GM21526 (cell line): ENCODE data around the gene KRTAP5-4.
"Not testable (repeated sequence)": the region's sequence is repeated elsewhere in the genome, so short reads cannot be mapped to it uniquely, and the experiment has no call there.

ENCODE experiments used
- ATAC-seq: cut with Tn5 transposase; IDR thresholded peaks from one replicate; pipeline ENCODE4 v1.9.1; 2021; ENCODE audit warnings: moderate library complexity; ENCODE audit not compliant: unreplicated experiment, low FRiP score

The KRTAP5-4 gene

GRCh38 chr11:1575756-1576155 is 46.2 kb downstream of the KRTAP5-4 start:
- ATAC-seq, result not testable (repeated sequence)

- ATAC-seq, result no peak
Measured at GRCh38 chr11:1574933-1575242, 47.0 kb downstream of the KRTAP5-4 start.

GRCh38 chr11:1574238-1574932 is 47.6 kb downstream of the KRTAP5-4 start:
- no peak for ATAC-seq

DNA sequence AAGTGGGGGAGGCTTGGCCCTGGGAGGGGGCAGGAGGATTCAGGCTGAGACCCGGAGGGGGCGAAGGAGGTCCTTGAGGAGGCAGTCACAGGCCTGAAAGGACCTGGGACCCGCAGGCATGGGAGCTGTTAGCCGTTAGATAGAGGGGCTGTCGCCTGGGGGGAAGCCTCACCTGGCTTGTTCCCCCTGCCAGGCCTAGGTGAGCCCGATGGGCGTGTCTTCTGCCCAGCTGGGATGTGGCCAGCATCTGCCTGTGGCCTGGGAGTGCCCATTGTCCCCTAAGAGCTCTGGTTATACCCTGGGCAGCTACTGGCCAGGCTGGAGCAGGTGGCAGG is 48.1 kb downstream of the KRTAP5-4 start:
- no peak for ATAC-seq

GRCh38 chr11:1573077-1573902 is 48.6 kb downstream of the KRTAP5-4 start:
- ATAC-seq, result no peak

DNA sequence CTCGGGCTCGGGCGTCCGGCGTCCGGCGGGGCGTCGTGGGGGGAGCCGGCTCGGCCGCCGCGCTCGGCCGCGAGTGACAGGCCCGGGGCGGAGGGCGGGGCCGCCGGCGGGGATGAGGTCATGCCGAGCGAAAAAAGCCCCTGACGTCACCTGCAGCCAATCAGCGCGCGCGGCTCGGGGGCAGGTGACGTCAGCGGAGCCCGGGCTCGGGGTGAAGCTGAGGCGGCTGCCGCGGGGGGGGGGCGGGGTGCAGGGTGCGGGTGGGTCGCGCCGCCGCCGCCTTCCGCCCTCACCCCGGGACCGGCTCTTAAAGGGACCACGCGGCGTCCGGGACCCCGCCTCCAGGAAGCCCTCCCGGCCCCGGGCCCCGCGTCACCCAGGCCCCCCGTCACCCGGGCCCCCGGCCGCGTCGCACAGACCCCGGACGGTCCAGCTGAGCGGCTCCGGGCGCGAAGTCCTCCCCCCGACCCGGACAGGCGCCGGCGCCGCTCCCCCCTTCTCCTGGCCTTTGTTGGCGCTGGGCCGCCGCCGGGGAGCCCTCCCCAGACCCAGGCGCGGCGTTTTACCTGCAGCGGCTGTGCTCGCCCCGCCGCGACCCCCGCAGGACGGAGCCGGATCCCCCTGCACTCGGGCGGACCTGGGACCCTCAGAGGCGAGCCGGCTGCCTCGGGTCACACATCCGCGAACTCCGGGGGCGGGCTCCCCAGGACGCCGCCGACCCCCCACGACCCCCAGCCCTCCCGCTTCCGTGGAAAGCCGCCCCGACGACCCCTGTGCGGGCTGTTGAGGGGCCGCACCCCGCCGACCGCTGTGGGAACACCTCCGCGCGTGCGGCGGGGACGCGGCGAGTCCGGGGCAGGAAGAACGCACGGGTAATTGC is 49.5 kb downstream of the KRTAP5-4 start, which contains the start of gene DUSP8:
Gene DUSP8 (minus strand): TSS at position 75 of the 880 bp plus-strand sequence. CDS start 6,445 bp downstream, outside the sequence.
- ATAC-seq, result no peak

DNA sequence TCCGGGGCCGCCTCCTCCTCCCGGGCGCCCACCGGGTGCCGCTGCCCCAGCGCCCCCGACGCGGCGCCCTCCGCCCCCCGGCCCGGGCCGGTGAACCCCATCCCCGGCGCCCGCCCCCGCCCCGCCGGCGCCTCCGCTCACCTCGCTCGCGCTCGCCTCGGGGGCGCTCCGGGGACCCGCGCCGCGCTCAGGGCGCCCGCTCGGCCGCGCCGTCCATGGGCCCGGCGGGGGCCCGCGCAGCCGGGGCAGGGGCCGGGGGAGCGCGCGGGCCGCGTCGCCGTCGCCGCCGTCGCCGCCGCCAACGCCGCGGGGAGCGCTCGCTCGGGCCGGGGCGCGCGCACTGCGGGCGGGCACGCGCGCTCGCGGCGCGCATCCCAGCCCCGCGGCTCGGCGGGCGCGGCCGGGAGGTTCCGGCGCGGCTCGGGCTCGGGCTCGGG is 50.2 kb downstream of the KRTAP5-4 start:
- no peak for ATAC-seq
